Mononuclear cell (primary cell): ENCODE data around the gene MTNR1B. TPM values are rescaled to one million over a fixed set of nuclear protein-coding genes. Genes with fewer than 3 reads are reported as not detected.

Experiments
- H3K27me3 ChIP-seq: 2 replicates; pipeline ENCODE4 v1.6.0; 2011; ENCODE audit warnings: low read length, control low read depth; ENCODE audit not compliant: insufficient read depth
- H3K4me1 ChIP-seq: 2 replicates; pipeline ENCODE4 v1.5.1; 2011; ENCODE audit warnings: mild to moderate bottlenecking, low read length, control low read depth; ENCODE audit not compliant: insufficient read depth
- H3K4me3 ChIP-seq: 2 replicates; pipeline ENCODE4 v1.5.1; 2011; ENCODE audit warnings: mild to moderate bottlenecking, low read length, moderate library complexity
- H3K9me3 ChIP-seq: 2 replicates; pipeline ENCODE4 v1.5.1; 2011; ENCODE audit warnings: low read depth, mild to moderate bottlenecking, control low read depth, low read length
- total RNA-seq: library from RNA; depleted of rRNA; stranded (reverse); fragments of >200 nt; gene quantifications from one replicate; pipeline ENCODE4 v1.2.3, GENCODE V29; 2012

MTNR1B gene
- not detected for total RNA-seq

- no peaks in the 10 kb centered on the region for H3K9me3 ChIP-seq
- H3K27me3 ChIP-seq, result peaks cover 13% of the 10 kb centered on the region
- no peak within 1 kb of the TSS for H3K4me3 ChIP-seq
- H3K4me1 ChIP-seq, result no peaks in the 10 kb centered on the region
These were observed at the start of gene MTNR1B for GRCh38 chr11:92969634-92970347. Gene MTNR1B, plus strand, starts transcription at chr11:92969651. Its CDS starts 75 bp downstream, at chr11:92969726.

GRCh38 chr11:92920331-92920730 is 49.1 kb upstream of the MTNR1B start:
- Histone ChIP-seq H3K4me1 (no peaks in the 10 kb centered on the region), H3K9me3 (no peaks in the 10 kb centered on the region), H3K27me3 (no peaks in the 10 kb centered on the region), H3K4me3 (no peak overlapping the region)

- Histone ChIP-seq H3K4me1 (no peaks in the 10 kb centered on the region), H3K4me3 (no peak overlapping the region), H3K27me3 (no peaks in the 10 kb centered on the region), H3K9me3 (no peaks in the 10 kb centered on the region)
These were observed 46.7 kb upstream of the MTNR1B start for GRCh38 chr11:92922731-92923130.

- H3K4me3 ChIP-seq, result no peak overlapping the region
- H3K4me1 ChIP-seq, result no peaks in the 10 kb centered on the region
- no peaks in the 10 kb centered on the region for H3K27me3 ChIP-seq
- H3K9me3 ChIP-seq, result no peaks in the 10 kb centered on the region
These were observed 40.2 kb upstream of the MTNR1B start for GRCh38 chr11:92929246-92929645.

GRCh38 chr11:92929653-92930052 is 39.8 kb upstream of the MTNR1B start:
- Histone ChIP-seq H3K4me1 (no peaks in the 10 kb centered on the region), H3K9me3 (no peaks in the 10 kb centered on the region), H3K4me3 (no peak overlapping the region), H3K27me3 (no peaks in the 10 kb centered on the region)

GRCh38 chr11:92931746-92932422 is 37.6 kb upstream of the MTNR1B start:
- Histone ChIP-seq H3K4me1 (no peaks in the 10 kb centered on the region), H3K27me3 (no peaks in the 10 kb centered on the region), H3K9me3 (no peaks in the 10 kb centered on the region), H3K4me3 (no peak overlapping the region)

GRCh38 chr11:92939305-92939704 is 30.1 kb upstream of the MTNR1B start:
- Histone ChIP-seq H3K4me1 (no peaks in the 10 kb centered on the region), H3K9me3 (no peaks in the 10 kb centered on the region), H3K4me3 (no peak overlapping the region), H3K27me3 (no peaks in the 10 kb centered on the region)

- Histone ChIP-seq H3K4me3 (no peak overlapping the region), H3K4me1 (no peaks in the 10 kb centered on the region), H3K27me3 (no peaks in the 10 kb centered on the region), H3K9me3 (no peaks in the 10 kb centered on the region)
These were observed 27.5 kb upstream of the MTNR1B start for GRCh38 chr11:92941676-92942571.

- H3K4me1 ChIP-seq, result no peaks in the 10 kb centered on the region
- H3K4me3 ChIP-seq, result no peak overlapping the region
- H3K27me3 ChIP-seq, result no peaks in the 10 kb centered on the region
- no peaks in the 10 kb centered on the region for H3K9me3 ChIP-seq
These were observed 22.7 kb upstream of the MTNR1B start for GRCh38 chr11:92946707-92947106.

- Histone ChIP-seq H3K4me1 (no peaks in the 10 kb centered on the region), H3K9me3 (no peaks in the 10 kb centered on the region), H3K4me3 (no peak overlapping the region), H3K27me3 (no peaks in the 10 kb centered on the region)
These were observed 21.3 kb upstream of the MTNR1B start for GRCh38 chr11:92948116-92948515.

GRCh38 chr11:92954003-92954402 is 15.4 kb upstream of the MTNR1B start:
- H3K9me3 ChIP-seq, result no peaks in the 10 kb centered on the region
- H3K4me3 ChIP-seq, result no peak overlapping the region
- H3K4me1 ChIP-seq, result no peaks in the 10 kb centered on the region
- no peaks in the 10 kb centered on the region for H3K27me3 ChIP-seq

GRCh38 chr11:92955860-92956259 is 13.6 kb upstream of the MTNR1B start:
- Histone ChIP-seq H3K4me3 (no peak overlapping the region), H3K9me3 (no peaks in the 10 kb centered on the region), H3K27me3 (no peaks in the 10 kb centered on the region), H3K4me1 (no peaks in the 10 kb centered on the region)

GRCh38 chr11:92960886-92961285 is 8.6 kb upstream of the MTNR1B start:
- Histone ChIP-seq H3K27me3 (no peaks in the 10 kb centered on the region), H3K4me3 (no peak overlapping the region), H3K4me1 (no peaks in the 10 kb centered on the region), H3K9me3 (no peaks in the 10 kb centered on the region)

- Histone ChIP-seq H3K4me3 (no peak overlapping the region), H3K9me3 (no peaks in the 10 kb centered on the region), H3K27me3 (no peaks in the 10 kb centered on the region), H3K4me1 (no peaks in the 10 kb centered on the region)
These were observed 7.0 kb upstream of the MTNR1B start for GRCh38 chr11:92962446-92962845.

- Histone ChIP-seq H3K4me1 (no peaks in the 10 kb centered on the region), H3K9me3 (no peaks in the 10 kb centered on the region), H3K27me3 (peaks cover 4% of the 10 kb centered on the region), H3K4me3 (no peak overlapping the region)
These were observed 5.0 kb upstream of the MTNR1B start for GRCh38 chr11:92964471-92964870.
